Subcutaneous abdominal adipose tissue (tissue), 5 donors: ENCODE data around the gene FES.
"Not testable (repeated sequence)": the region's sequence is repeated elsewhere in the genome, so short reads cannot be mapped to it uniquely, and the experiment has no call there.

Experiments
- H3K27ac ChIP-seq: one replicate; pipeline ENCODE4 v1.7.0; 2013; ENCODE audit warnings: low read depth, mild to moderate bottlenecking, inconsistent platforms, low read length, moderate library complexity
- H3K27me3 ChIP-seq, 5 donors: one replicate each; pipeline ENCODE4 v1.7.0; 2013; ENCODE audit warnings: low read length in 5 of 5, inconsistent platforms in 1 of 5; ENCODE audit not compliant: control insufficient read depth in 5 of 5, insufficient read depth in 4 of 5
- H3K36me3 ChIP-seq, 5 donors: one replicate each; pipeline ENCODE4 v1.7.0; 2013; ENCODE audit warnings: low read length in 5 of 5; ENCODE audit not compliant: control insufficient read depth in 5 of 5, insufficient read depth in 5 of 5
- H3K4me1 ChIP-seq, 5 donors: one replicate each; pipeline ENCODE4 v1.7.0; 2013; ENCODE audit warnings: low read length in 5 of 5, mild to moderate bottlenecking in 3 of 5, moderate library complexity in 1 of 5; ENCODE audit not compliant: control insufficient read depth in 5 of 5, insufficient read depth in 5 of 5
- H3K4me3 ChIP-seq, 5 donors: one replicate each; pipeline ENCODE4 v1.7.0; 2013; ENCODE audit warnings: low read length in 5 of 5, low read depth in 1 of 5
- H3K9ac ChIP-seq, 5 donors: one replicate each; pipeline ENCODE4 v1.7.0; 2013; ENCODE audit warnings: low read length in 5 of 5, mild to moderate bottlenecking in 4 of 5, moderate library complexity in 3 of 5
- H3K9me3 ChIP-seq, 5 donors: one replicate each; pipeline ENCODE4 v1.7.0; 2013; ENCODE audit warnings: low read length in 5 of 5; ENCODE audit not compliant: control insufficient read depth in 5 of 5
- donor health status: healthy.
- donor health status: healthy.
- donor health status: healthy.
- donor health status: healthy.
- donor health status: healthy.

Gene FES

GRCh38 chr15:90844696-90845095 lies 39.6 kb upstream of the FES start:
- H3K4me1 ChIP-seq = peaks cover 0 to 10% (median 0%) of the 10 kb centered on the region in 5 donors
- no peaks in the 10 kb centered on the region for H3K36me3 ChIP-seq
- H3K9ac ChIP-seq = no peak overlapping the region
- no peaks in the 10 kb centered on the region for H3K27me3 ChIP-seq
- H3K4me3 ChIP-seq = no peak overlapping the region
- no peak overlapping the region for H3K27ac ChIP-seq
- no peaks in the 10 kb centered on the region for H3K9me3 ChIP-seq

- H3K9ac ChIP-seq = no peak overlapping the region
- H3K36me3 ChIP-seq = no peaks in the 10 kb centered on the region
- H3K4me1 ChIP-seq = peaks cover 0 to 7% (median 0%) of the 10 kb centered on the region in 5 donors
- no peak overlapping the region for H3K27ac ChIP-seq
- H3K27me3 ChIP-seq = no peaks in the 10 kb centered on the region
- no peaks in the 10 kb centered on the region for H3K9me3 ChIP-seq
- H3K4me3 ChIP-seq = no peak overlapping the region
Observed at GRCh38 chr15:90845201-90845949, 38.9 kb upstream of the FES start.

DNA sequence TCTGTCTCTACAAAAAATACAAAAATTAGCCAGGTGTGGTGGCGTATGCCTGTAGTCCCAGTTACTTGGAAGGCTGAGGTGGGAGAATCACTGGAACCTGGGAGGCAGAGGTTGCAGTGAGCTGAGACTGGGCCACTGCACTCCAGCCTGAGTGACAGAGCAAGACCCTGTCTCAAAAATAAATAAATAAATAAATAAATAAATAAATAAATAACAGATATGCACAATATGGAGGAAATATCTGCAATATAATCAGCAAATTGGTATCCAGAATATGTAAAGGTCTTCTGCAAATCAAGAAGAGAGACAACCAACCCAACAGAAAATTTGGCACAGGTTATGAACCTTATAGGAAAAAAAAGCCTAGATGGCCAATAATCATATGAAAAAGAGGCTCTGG lies 34.9 kb upstream of the FES start:
- not testable (repeated sequence) for H3K36me3 ChIP-seq, H3K4me1 ChIP-seq, H3K9ac ChIP-seq, H3K4me3 ChIP-seq, H3K27ac ChIP-seq, H3K9me3 ChIP-seq, H3K27me3 ChIP-seq

GRCh38 chr15:90851114-90851513 lies 33.2 kb upstream of the FES start:
- peaks cover 0 to 2% (median 2%) of the 10 kb centered on the region in 5 donors for H3K27me3 ChIP-seq
- H3K36me3 ChIP-seq = no peaks in the 10 kb centered on the region
- peaks cover 0 to 5% (median 0%) of the 10 kb centered on the region in 5 donors for H3K4me1 ChIP-seq
- no peaks in the 10 kb centered on the region for H3K9me3 ChIP-seq
- H3K4me3 ChIP-seq = no peak overlapping the region
- no peak overlapping the region for H3K27ac ChIP-seq
- no peak overlapping the region for H3K9ac ChIP-seq

DNA sequence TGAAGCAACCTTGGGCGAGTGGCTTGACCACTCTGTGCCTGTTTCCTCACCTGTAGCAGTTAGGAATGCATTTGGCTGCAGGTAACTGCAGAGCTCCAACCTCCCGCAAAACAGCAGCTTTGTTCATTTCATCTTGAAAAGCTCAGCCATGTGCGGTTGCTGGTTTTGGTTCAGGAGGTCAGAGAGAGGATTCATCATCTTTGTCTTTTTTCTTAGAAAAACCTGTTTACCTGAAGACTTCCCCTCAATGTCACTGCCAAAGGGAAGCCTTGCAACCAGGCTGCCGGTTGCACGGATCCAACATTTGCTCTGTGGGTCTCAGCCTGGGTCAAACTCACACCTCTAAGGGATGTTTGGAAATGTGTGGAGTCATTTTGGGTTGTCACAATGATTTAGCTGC lies 32.4 kb upstream of the FES start:
- H3K9me3 ChIP-seq = no peaks in the 10 kb centered on the region
- no peaks in the 10 kb centered on the region for H3K36me3 ChIP-seq
- H3K4me1 ChIP-seq = peaks cover 0 to 5% (median 0%) of the 10 kb centered on the region in 5 donors
- H3K9ac ChIP-seq = no peak overlapping the region
- no peak overlapping the region for H3K4me3 ChIP-seq
- peaks cover 0 to 2% (median 2%) of the 10 kb centered on the region in 5 donors for H3K27me3 ChIP-seq
- no peak overlapping the region for H3K27ac ChIP-seq

DNA sequence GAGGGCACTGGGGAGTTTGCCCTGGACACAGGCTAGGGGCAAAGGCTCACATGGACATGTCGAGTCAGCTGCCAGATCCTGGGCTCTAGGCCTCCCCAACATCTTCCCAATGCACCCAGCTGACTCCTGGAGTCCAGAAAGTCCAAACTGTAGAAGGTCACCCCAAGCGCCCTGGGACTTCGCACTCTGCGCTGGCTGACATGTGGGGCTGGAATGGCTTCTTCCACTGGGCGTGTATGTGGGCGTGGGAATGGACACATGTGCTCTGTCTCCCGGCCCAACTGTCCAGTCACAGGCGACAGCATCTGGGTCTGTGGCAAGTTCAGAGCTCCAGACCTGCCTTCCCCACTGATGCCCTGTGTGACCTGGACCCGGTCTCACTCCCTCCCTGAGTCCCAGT lies 29.2 kb upstream of the FES start:
- no peaks in the 10 kb centered on the region for H3K9me3 ChIP-seq
- peaks cover 0 to 2% (median 2%) of the 10 kb centered on the region in 5 donors for H3K27me3 ChIP-seq
- no peak overlapping the region for H3K9ac ChIP-seq
- H3K4me3 ChIP-seq = no peak overlapping the region
- no peaks in the 10 kb centered on the region for H3K36me3 ChIP-seq
- H3K27ac ChIP-seq = no peak overlapping the region
- H3K4me1 ChIP-seq = peaks cover 5 to 9% (median 7%) of the 10 kb centered on the region in 5 donors

DNA sequence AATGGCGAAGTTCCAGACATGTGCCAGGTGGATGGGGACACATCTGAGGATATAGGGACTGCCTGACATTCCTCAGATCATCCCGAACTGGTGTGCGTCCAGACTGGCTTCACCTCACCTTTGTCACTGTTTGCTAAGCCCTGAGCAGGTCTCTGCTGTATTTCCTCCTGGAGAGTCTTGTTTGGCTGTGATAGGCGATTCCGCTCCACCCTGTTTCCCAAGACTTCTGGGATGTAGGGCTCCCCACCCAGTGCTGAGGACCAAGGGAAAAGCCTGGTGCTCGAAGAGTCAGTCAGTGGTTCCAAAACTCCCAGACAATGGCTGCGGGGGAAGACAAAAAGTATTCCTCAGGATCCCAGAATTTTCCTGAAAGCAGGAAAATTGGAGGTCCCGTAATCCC lies 27.0 kb upstream of the FES start:
- H3K9me3 ChIP-seq = no peaks in the 10 kb centered on the region
- H3K4me1 ChIP-seq = peaks cover 5 to 17% (median 8%) of the 10 kb centered on the region in 5 donors
- no peak overlapping the region for H3K27ac ChIP-seq
- H3K36me3 ChIP-seq = no peaks in the 10 kb centered on the region
- H3K9ac ChIP-seq = no peak overlapping the region
- no peak overlapping the region for H3K4me3 ChIP-seq
- H3K27me3 ChIP-seq = peaks cover 0 to 2% (median 0%) of the 10 kb centered on the region in 5 donors

- Histone ChIP-seq H3K4me3 (no peak overlapping the region), H3K9me3 (no peaks in the 10 kb centered on the region), H3K9ac (no peak overlapping the region), H3K36me3 (no peaks in the 10 kb centered on the region), H3K27me3 (peaks cover 0 to 2% (median 0%) of the 10 kb centered on the region in 5 donors), H3K4me1 (peaks cover 5 to 23% (median 11%) of the 10 kb centered on the region in 5 donors), H3K27ac (no peak overlapping the region)
Observed at GRCh38 chr15:90857883-90858443, 26.3 kb upstream of the FES start.

DNA sequence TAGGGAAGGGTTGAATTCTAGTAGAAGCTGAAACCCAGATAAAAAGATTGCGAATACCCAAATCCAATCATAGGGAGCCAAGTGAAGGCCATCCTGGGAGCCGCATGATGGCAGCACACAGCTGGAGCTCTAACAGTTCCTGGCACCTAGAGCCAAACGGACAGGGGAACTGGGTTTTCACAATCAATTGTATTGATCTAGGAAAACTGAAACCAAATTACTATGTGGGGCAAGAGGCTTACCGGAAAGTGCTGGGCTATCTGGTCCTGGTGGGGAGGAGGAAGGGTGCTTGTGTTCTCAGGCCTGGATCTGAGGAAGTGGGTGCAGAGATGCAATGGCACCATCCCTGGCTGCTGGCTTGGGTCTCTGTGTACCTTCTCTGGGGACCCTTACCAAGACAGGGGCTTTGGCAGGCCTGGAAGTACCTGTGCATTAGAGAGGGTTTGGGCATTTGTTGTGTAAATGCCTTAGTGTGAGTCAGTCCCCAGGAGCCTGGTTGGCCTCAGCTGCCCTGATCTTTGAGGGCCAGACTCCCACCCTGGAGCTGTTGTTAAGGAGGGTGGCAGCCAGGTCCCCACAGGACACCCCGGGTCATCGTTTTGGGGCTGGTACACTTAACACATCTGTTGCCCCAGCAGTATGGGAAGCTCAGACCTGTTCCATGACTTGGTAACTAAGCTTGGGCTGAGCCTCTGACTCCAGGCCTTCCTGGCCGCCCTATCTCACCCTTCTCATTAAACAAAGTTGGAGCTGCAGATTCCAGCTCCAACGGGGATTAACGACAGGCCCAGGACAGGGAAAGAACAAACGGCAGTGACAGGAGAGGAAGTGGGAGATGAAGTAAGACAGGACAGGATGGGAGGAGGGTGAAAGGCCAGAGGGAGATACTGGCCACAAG lies 24.8 kb upstream of the FES start:
- no peaks in the 10 kb centered on the region for H3K36me3 ChIP-seq
- H3K9me3 ChIP-seq = no peaks in the 10 kb centered on the region
- H3K9ac ChIP-seq = peak overlapping the region in 1 of 5 donors; percentile 41
- peaks cover 0 to 2% (median 0%) of the 10 kb centered on the region in 5 donors for H3K27me3 ChIP-seq
- H3K27ac ChIP-seq = peak overlapping the region; percentile 72
- no peak overlapping the region for H3K4me3 ChIP-seq
- peaks cover 5 to 36% (median 22%) of the 10 kb centered on the region in 5 donors for H3K4me1 ChIP-seq

GRCh38 chr15:90860450-90860849 lies 23.9 kb upstream of the FES start:
- peaks cover 0 to 36% (median 22%) of the 10 kb centered on the region in 5 donors for H3K4me1 ChIP-seq

More at GRCh38 chr15:90860450-90860849, 23.9 kb upstream of the FES start:
- no peaks in the 10 kb centered on the region for H3K9me3 ChIP-seq
- no peaks in the 10 kb centered on the region for H3K27me3 ChIP-seq
- no peak overlapping the region for H3K9ac ChIP-seq
- no peak overlapping the region for H3K4me3 ChIP-seq
- no peaks in the 10 kb centered on the region for H3K36me3 ChIP-seq
- H3K27ac ChIP-seq = no peak overlapping the region
